Activated CD4-positive, alpha-beta T cell treated with anti-CD3 and anti-CD28 coated beads, Interleukin-2, Interleukin-4, amounts not matched to agents 100 ng/mL and 50 ng/mL, durations not matched to agents 16 hours and 8 hours (primary cell): ENCODE measurements around the gene TMPRSS2.
A peak's percentile ranks its signal among the peaks of the same experiment; 100 is the strongest.
"Not testable (repeated sequence)": the region's sequence is repeated elsewhere in the genome, so short reads cannot be mapped to it uniquely, and the experiment has no call there.

Experiments used
- DNase-seq: peaks from one replicate; pipeline ENCODE4 v3.0.0-alpha.2; 2020; ENCODE audit warnings: low spot score

Gene TMPRSS2

GRCh38 chr21:41425954-41426675 is 81.8 kb downstream of the TMPRSS2 start, which contains the start of gene MX1:
Gene MX1 (plus strand): TSS chr21:41426239. CDS start chr21:41432071, 5,832 bp downstream.
- peak; percentile 73 for DNase-seq

GRCh38 chr21:41425588-41425953 is 82.4 kb downstream of the TMPRSS2 start:
- DNase-seq: no peak

- DNase-seq: not testable (repeated sequence)
Observed at GRCh38 chr21:41423305-41423636, 84.7 kb downstream of the TMPRSS2 start.

- DNase-seq: no peak
Observed at GRCh38 chr21:41422546-41423304, 85.2 kb downstream of the TMPRSS2 start.

- not testable (repeated sequence) for DNase-seq
Observed at GRCh38 chr21:41420998-41421397, 87.0 kb downstream of the TMPRSS2 start.

- peak; percentile 19 for DNase-seq
Observed at GRCh38 chr21:41419921-41420862, 87.8 kb downstream of the TMPRSS2 start.

- DNase-seq: no peak
Observed at GRCh38 chr21:41418956-41419680, 88.8 kb downstream of the TMPRSS2 start.

GRCh38 chr21:41418393-41418792 is 89.6 kb downstream of the TMPRSS2 start:
- no peak for DNase-seq

- DNase-seq: not testable (repeated sequence)
Observed at GRCh38 chr21:41417505-41417904, 90.5 kb downstream of the TMPRSS2 start.
